Measurements from ENCODE around the gene CREB3L1.

The CREB3L1 gene

GRCh38 chr11:46322759-46323158 is 45.3 kb downstream of the CREB3L1 start:
- H3K4me3 ChIP-seq (ENCODE audit: low read depth, low read length) = no peak overlapping the region
- no peak for DNase-seq (ENCODE audit: low read depth, low spot score)
- peak; percentile 57 for TF ChIP-seq CTCF (IDR thresholded peaks at IDR 0.05; ENCODE audit: low read depth, low read length)
- in situ Hi-C loops (cut with HindIII; ENCODE audit: low sequenced_read_pairs) = no loop called here

- no peak for TF ChIP-seq CTCF (IDR thresholded peaks at IDR 0.05; ENCODE audit: low read depth, low read length)
- no peak overlapping the region for H3K4me3 ChIP-seq (ENCODE audit: low read depth, low read length)
- DNase-seq (ENCODE audit: low read depth, low spot score) = no peak
- in situ Hi-C loops (cut with HindIII; ENCODE audit: low sequenced_read_pairs) = no loop called here
These were observed 49.5 kb downstream of the CREB3L1 start for GRCh38 chr11:46326813-46327416.

- in situ Hi-C loops (cut with HindIII; ENCODE audit: low sequenced_read_pairs) = no loop called here
- no peak for DNase-seq (ENCODE audit: low read depth, low spot score)
- TF ChIP-seq CTCF (IDR thresholded peaks at IDR 0.05; ENCODE audit: low read depth, low read length) = no peak
- no peak overlapping the region for H3K4me3 ChIP-seq (ENCODE audit: low read depth, low read length)
These were observed 50.4 kb downstream of the CREB3L1 start for GRCh38 chr11:46327829-46328228.

GRCh38 chr11:46330154-46330553 is 52.7 kb downstream of the CREB3L1 start:
- in situ Hi-C loops (cut with HindIII; ENCODE audit: low sequenced_read_pairs) = no loop called here
- TF ChIP-seq CTCF (IDR thresholded peaks at IDR 0.05; ENCODE audit: low read depth, low read length) = no peak
- no peak overlapping the region for H3K4me3 ChIP-seq (ENCODE audit: low read depth, low read length)
- no peak for DNase-seq (ENCODE audit: low read depth, low spot score)

- no peak for TF ChIP-seq CTCF (IDR thresholded peaks at IDR 0.05; ENCODE audit: low read depth, low read length)
- H3K4me3 ChIP-seq (ENCODE audit: low read depth, low read length) = no peak overlapping the region
- DNase-seq (ENCODE audit: low read depth, low spot score) = no peak
- in situ Hi-C loops (cut with HindIII; ENCODE audit: low sequenced_read_pairs) = no loop called here
These were observed 53.3 kb downstream of the CREB3L1 start for GRCh38 chr11:46330563-46331281.

GRCh38 chr11:46331282-46331984 is 54.0 kb downstream of the CREB3L1 start:
- H3K4me3 ChIP-seq (ENCODE audit: low read depth, low read length) = no peak overlapping the region
- in situ Hi-C loops (cut with HindIII; ENCODE audit: low sequenced_read_pairs) = no loop called here
- DNase-seq (ENCODE audit: low read depth, low spot score) = no peak
- no peak for TF ChIP-seq CTCF (IDR thresholded peaks at IDR 0.05; ENCODE audit: low read depth, low read length)
